Mucosa of descending colon (tissue), 3 donors: Measurements from ENCODE around the gene LIAS. TPM values are rescaled to one million over a fixed set of nuclear protein-coding genes. Genes with fewer than 3 reads are reported as not detected.

ENCODE experiments used
- ATAC-seq: fragments of 200-7000 bp; cut with Tn5 transposase; one replicate; pipeline ENCODE4 v1.9.1; 2020; ENCODE audit warnings: mild to moderate bottlenecking, moderate library complexity
- DNase-seq, 3 donors: peaks; one replicate each; pipeline ENCODE4 v3.0.0-alpha.2; 2020
- H3K36me3 ChIP-seq: fragments of 200-600 bp; one replicate; pipeline ENCODE4 v1.8.0; 2021; ENCODE audit warnings: low read depth, mild to moderate bottlenecking
- H3K4me1 ChIP-seq: fragments of 200-600 bp; one replicate; pipeline ENCODE4 v1.8.0; 2021; ENCODE audit warnings: low read depth, mild to moderate bottlenecking
- H3K4me3 ChIP-seq: fragments of 200-600 bp; one replicate; pipeline ENCODE4 v1.8.0; 2021; ENCODE audit warnings: mild to moderate bottlenecking
- H3K9me3 ChIP-seq: fragments of 200-600 bp; one replicate; pipeline ENCODE4 v1.8.0; 2021; ENCODE audit warnings: mild to moderate bottlenecking
- CTCF ChIP-seq: fragments of 200-600 bp; IDR thresholded peaks from one replicate; pipeline ENCODE4 v1.8.0; 2022; ENCODE audit warnings: antibody characterized with exemption, mild to moderate bottlenecking
- intact Hi-C, 2 donors: fragments of 100-400 bp; cut with DNase I in 1 of 2; cut with micrococcal nuclease in 1 of 2; formaldehyde crosslinking; loops; one replicate each; pipeline versions ENCODE4 v1.11.0 to v1.11.1; 2022; cut with DNase I, micrococcal nuclease
- total RNA-seq, 3 donors: library from RNA; stranded (reverse); fragmentation: NEBNext Ultra II Directional in 2 of 3; extraction: Animal tissue kit (Norgen Biotek cat#: 25700) in 2 of 3; gene quantifications; one replicate each; pipeline versions ENCODE4 v1.2.1 to v1.2.4, GENCODE V29; 2021 to 2023
- donor health status: DM: no; HTN: no; CAD: no; lungs with moderate emphysema.
- donor health status: DM: no; HTN: no; CAD: no.
- donor health status: DM: no; HTN: yes; CAD: no.

LIAS gene
- total RNA-seq, 3 donors from 2014 or later: 16.5 to 30.1 (median 22.4) TPM

GRCh38 chr4:39451423-39452023 lies 7.3 kb upstream of the LIAS start:
- peaks cover 18% of the 10 kb centered on the region for H3K4me1 ChIP-seq
- H3K9me3 ChIP-seq: no peaks in the 10 kb centered on the region
- intact Hi-C loops: no loop called here
- H3K4me3 ChIP-seq: no peak overlapping the region
- H3K36me3 ChIP-seq: peaks cover 17% of the 10 kb centered on the region
- no peak for ATAC-seq
- no peak for DNase-seq
- no peak for TF ChIP-seq CTCF

GRCh38 chr4:39452153-39452859 lies 6.5 kb upstream of the LIAS start:
- Histone ChIP-seq H3K4me3 (no peak overlapping the region), H3K36me3 (peaks cover 17% of the 10 kb centered on the region), H3K4me1 (peaks cover 20% of the 10 kb centered on the region), H3K9me3 (no peaks in the 10 kb centered on the region)
- intact Hi-C loops: no loop called here
- no peak for TF ChIP-seq CTCF
- ATAC-seq (no peak), DNase-seq (no peak)

GRCh38 chr4:39452860-39453587 lies 5.8 kb upstream of the LIAS start:
- TF ChIP-seq CTCF: no peak
- Histone ChIP-seq H3K36me3 (peaks cover 17% of the 10 kb centered on the region), H3K9me3 (no peaks in the 10 kb centered on the region), H3K4me1 (peaks cover 21% of the 10 kb centered on the region), H3K4me3 (no peak overlapping the region)
- no peak for DNase-seq
- no peak for ATAC-seq
- intact Hi-C loops: no loop called here

GRCh38 chr4:39453738-39454137 lies 5.1 kb upstream of the LIAS start:
- Histone ChIP-seq H3K4me1 (peaks cover 21% of the 10 kb centered on the region), H3K9me3 (no peaks in the 10 kb centered on the region), H3K4me3 (no peak overlapping the region), H3K36me3 (peaks cover 17% of the 10 kb centered on the region)
- DNase-seq (no peak), ATAC-seq (no peak)
- intact Hi-C loops: no loop called here
- no peak for TF ChIP-seq CTCF

- intact Hi-C loops: no loop called here
- Histone ChIP-seq H3K9me3 (no peaks in the 10 kb centered on the region), H3K36me3 (peaks cover 17% of the 10 kb centered on the region), H3K4me1 (peaks cover 25% of the 10 kb centered on the region), H3K4me3 (no peak overlapping the region)
- DNase-seq: no peak
- ATAC-seq: no peak
- TF ChIP-seq CTCF: no peak
Observed at GRCh38 chr4:39455486-39455885, 3.4 kb upstream of the LIAS start.
